Caki2 (cell line): Measurements from ENCODE around the gene GRHL1. TPM values are rescaled to one million over a fixed set of nuclear protein-coding genes. Genes with fewer than 3 reads are reported as not detected.

Experiments used
- DNase-seq: peaks from one replicate; pipeline ENCODE4 v3.0.0-alpha.2; 2015; ENCODE audit warnings: low read depth
- in situ Hi-C: cut with HindIII; loops from 2 replicates; pipeline ENCODE4 v1.10.0; 2016; ENCODE audit warnings: low sequenced_read_pairs, low pct_unique_long_range_greater_than_20kb, mixed read lengths
- total RNA-seq: library from RNA; depleted of rRNA; stranded (reverse); fragments of >200 nt; shearing (Covaris generic); gene quantifications from 2 replicates; pipeline ENCODE4 v1.2.3, GENCODE V29; 2014; ENCODE audit warnings: low replicate concordance

The GRHL1 gene
- total RNA-seq, 1 experiment from 2014 or later, result 9.1 TPM

DNA sequence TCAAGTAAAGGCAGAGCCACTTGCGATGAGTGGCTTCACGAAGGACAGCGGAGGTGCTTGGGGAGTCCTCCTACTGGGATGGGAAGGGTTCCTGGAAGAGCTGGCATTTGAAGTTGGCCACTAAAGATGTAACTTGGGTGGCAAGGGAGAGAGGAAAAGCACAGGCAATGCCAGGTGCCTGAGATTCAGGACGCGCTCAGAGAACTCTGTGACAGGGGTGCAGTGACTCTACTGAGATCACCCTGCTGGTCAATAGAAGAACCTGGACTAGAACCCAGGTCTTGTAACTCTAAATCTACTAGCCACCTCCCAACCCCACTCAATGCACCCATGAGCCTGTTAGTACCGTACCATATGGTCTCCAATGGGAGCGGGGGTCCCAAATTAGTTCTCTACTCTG lies 5.4 kb upstream of the GRHL1 start:
- in situ Hi-C loops, result no loop called here
- no peak for DNase-seq

DNA sequence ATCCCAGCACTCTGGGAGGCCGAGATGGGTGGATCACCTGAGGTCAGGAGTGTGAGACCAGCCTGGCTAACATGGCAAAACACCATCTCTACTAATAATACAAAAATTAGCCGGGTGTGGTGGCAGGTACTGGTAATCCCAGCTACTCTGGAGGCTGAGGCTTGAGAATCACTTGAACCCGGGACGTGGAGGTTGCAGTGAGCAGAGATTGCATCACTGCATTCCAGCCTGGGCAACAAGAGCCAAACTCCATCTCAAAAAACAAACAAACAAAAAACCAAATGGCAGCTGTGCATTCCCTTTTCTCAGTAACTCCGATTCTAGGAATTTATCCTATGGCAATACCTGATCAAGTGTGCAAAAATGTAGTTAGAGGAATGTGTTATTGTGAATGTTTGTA lies 4.7 kb upstream of the GRHL1 start:
- no peak for DNase-seq
- in situ Hi-C loops, result no loop called here

DNA sequence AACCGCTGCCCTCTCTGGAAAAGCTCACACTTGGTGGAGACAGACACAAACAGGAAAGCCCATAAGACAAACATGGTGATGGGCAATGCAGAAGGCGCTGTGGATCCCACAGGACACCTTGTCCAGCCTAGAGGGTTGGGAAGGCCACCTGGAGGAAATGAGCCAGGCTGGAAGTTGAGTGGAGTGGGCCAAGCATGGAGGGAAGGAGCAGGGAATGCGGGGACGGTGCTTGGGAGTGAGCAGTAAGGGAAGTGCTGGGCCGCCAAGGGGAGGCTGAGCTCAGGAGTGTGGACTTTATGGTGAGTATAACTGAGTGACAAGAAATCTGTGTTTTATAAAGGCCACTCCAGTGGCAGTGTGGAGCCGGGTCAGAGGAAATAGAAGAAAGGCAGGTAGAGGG lies 2.8 kb upstream of the GRHL1 start:
- in situ Hi-C loops, result no loop called here
- no peak for DNase-seq

DNA sequence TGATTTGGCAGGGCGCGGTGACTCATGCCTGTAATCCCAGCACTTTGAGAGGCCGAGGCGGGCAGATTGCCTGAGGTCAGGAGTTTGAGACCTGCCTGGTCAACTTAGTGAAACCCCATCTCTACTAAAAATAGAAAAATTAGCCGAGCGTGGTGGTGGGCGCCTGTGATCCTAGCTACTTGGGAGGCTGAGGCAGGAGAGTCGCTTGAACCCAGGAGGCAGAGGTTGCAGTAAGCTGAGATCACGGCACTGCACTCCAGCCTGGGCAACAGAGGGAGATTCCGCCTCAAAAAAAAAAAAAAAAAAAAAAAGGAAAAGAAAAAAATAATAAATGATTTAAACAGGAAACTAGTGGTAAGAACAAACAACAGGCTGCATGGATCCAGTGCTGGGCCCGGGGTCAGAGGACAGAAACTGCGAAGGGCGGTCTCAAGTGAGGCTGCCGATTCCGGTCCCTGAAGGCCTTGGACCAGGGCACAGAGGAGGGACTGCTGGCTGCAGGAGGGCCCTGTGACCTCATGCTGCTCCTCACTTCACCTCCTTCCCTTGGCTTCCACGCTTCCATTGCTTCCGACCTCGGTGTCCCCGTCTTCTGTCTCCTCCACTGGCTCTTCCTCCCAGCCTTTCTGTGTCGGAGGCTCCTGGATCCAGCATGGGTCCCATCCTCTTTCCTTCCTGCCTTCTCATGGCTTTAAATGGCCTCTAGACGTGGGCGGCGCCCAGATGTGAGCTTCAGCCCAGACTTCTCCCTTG lies 2.1 kb upstream of the GRHL1 start:
- no peak for DNase-seq

DNA sequence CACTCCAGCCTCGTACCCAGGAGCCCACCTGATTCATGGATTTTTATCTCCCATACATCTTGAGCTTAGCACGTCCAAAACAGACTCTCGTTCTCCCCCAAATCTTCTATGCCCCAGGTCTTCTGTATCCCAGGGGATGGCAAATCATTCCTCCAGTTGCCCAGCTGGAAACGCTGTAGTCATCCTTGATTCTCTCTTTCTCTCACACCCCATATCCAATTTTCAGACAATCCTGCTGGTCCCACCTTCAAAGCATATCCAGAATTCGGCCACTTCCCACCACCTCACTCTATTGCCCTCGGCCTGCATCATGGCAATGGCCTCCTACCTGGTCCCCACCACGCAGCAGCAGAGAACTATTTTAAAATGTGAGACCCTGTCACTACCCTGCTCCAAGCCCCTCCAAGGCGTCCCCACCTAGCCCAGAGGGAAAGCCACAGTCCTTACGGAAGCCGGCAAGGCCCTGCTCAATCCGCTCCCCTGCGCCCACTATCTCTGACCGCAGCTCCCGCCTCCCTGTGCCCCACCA lies 1.4 kb upstream of the GRHL1 start:
- DNase-seq, result no peak
- in situ Hi-C loops, result loop anchor here (25.0 kb wide), 1 partner anchor 138 kb away; no protein-coding TSS in a partner anchor

More for the DNA sequence above, 2.1 kb upstream of the GRHL1 start:
- in situ Hi-C loops, result no loop called here

DNA sequence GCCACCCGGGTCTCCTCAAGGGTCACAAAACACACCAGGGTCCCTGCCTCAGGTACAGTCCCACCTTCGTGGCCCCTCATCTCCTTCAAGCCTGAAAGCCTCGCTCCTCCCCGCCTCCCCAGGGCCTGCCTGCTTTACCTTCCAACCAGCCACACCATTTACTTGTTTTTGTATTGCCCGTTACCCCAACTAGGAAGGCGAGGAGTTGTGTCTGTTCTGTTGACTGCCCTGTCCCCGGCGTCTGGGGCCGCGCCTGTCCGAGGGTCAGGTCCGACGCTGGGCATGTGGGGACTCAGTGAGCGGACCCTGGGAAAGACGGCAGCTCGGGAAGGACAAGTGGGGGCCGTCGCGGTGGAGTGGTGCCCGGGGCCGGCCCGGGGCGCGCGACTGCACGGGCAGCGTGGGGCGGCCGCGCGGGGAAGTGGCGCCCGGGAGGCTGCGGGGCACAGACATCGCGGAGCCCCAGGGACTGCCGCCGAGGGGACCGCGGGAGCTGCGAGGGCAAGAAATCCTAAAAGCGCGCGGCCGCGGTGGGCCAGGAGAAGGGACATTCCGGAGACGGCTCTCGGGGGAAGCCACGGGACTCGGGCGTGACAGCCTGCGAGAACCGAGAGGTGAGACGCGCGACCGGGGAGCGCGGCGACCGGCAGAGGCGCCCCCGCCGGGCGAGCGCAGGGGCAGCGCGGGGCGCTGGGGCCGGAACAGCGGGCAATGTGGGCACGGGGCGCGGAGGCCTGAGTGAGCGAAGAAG lies 797 bp upstream of the GRHL1 start:
- in situ Hi-C loops, result loop anchor here (25.0 kb wide), 1 partner anchor 138 kb away; no protein-coding TSS in a partner anchor
- DNase-seq, result peak; percentile 33

DNA sequence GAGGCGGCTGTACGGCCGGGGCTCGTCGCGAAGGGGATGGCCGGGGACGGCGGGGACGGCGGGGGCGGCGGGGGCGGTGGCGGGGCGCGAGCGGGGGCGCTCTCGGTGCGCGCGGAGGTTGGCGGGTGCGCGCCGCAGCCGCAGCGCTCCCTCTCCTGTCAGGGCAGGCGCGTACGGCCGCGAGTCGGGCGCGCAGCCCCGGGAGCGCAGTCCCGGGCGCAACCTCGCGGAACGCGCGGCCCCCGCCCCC lies 296 bp upstream of the GRHL1 start:
- in situ Hi-C loops, result loop anchor here (25.0 kb wide), 1 partner anchor 139 kb away; no protein-coding TSS in a partner anchor
- DNase-seq, result no peak

DNA sequence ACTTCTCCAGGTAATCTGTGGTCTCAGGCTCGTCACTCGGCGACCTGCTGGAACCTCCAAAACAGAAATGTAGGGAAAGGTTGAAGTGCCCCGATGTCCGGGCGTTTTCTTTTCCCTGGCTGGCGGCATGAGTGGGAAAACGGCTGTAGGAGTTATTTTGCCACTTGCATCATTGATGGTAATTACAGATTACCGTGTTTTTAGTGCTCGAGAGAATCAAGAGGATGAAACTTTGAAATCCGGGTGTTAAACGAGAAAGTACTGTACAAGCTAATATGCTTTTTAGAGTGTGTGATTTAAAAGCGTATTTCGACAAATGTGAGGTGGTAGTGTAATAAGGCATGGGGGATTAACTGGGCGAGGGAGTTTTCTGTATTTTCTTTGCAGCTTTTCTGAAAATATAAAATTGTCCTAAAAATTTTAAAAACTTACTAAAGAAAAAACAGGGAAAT lies 819 bp downstream of the GRHL1 start:
- in situ Hi-C loops, result loop anchor here (25.0 kb wide), 1 partner anchor 140 kb away; no protein-coding TSS in a partner anchor
- no peak for DNase-seq

DNA sequence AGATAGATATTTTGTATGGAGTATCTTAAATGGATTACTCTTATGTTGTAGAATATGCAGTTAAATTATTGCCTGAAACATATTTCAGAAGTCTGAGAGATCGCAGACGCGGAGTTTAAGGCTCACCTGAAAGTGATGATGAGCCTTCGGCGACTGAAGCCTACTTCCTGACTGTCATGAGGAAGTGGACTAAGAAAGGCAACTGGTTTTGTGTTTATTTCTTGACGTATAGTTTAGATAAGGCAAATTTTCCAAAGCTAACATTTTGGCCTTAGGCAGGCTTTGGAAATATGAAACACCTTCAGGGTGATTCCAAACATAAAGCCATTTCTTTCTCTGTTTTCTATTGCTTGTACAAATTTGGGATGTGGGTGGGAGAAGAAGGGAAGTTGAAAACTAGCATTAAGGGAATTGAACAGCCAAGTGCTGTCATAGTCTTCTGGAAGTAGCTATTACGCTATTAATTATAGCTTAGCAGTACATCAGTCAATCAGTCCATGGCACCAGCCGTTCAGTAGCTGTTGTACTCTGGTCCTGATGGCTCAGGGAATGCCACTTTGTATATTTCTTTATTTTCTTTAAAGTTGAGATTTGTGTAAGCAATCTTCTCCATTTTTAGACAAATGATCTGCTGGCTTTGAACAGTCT lies 1.5 kb downstream of the GRHL1 start:
- no peak for DNase-seq
- in situ Hi-C loops, result loop anchor here (25.0 kb wide), 1 partner anchor 141 kb away; no protein-coding TSS in a partner anchor

DNA sequence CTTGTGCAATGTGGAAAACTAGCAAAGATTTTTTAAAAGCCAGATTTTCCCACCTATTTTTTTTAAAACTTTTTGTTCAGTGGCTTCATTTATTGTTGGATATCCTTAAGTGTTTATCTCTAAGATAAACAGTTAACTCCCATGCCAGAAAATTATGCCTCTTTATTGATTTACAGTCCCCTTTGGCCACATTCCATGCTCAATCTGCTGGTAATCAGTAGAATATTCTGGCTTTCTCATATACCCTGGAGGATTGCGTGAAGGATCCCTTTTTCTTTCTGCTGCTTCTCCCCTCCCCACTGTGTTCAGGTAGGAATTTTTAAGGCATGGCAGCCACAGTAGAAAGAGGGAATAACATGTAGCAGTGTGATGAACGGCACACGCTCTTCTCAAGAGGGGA lies 2.6 kb downstream of the GRHL1 start:
- in situ Hi-C loops, result loop anchor here (25.0 kb wide), 1 partner anchor 142 kb away; no protein-coding TSS in a partner anchor
- no peak for DNase-seq

DNA sequence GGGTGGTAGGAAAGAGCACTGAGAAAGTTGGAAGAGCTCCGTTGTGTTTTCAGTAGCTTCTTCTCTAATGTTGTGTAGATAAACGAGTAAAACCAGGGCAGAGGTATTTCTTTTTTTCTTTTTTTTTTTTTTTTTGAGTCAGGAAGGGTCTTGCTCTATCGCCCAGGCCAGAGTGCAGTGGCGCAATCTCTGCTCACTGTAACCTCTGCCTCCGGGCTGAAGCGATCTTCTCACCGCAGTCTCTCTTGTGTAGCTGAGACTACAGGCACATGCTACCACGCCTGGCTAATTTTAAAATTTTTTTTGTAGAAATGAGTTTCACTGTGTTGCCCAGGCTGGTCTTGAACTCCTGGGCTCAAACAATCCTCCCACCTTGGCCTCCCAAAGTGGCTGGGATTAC lies 6.6 kb downstream of the GRHL1 start:
- DNase-seq, result no peak
- in situ Hi-C loops, result loop anchor here (25.0 kb wide), 1 partner anchor 146 kb away; no protein-coding TSS in a partner anchor

DNA sequence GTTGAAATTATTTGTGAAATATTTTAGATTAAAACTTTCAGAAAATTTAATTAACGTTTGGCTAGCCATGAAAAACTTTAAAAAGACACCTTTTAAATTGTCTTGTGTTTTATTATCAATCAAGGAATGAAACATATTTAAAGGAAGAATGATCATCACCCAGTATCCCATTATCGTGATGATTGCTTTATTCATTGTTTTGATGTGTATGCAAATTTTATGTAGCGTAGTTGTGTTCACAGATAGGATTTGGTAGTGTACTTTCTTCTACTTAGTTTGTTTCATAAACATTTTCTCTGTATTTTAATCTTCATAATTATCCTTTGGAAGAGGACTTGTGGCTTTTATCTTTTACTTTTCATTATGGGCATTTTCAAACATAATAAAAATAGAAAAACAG lies 7.8 kb downstream of the GRHL1 start:
- no peak for DNase-seq
- in situ Hi-C loops, result loop anchor here (25.0 kb wide), 1 partner anchor 147 kb away; no protein-coding TSS in a partner anchor

DNA sequence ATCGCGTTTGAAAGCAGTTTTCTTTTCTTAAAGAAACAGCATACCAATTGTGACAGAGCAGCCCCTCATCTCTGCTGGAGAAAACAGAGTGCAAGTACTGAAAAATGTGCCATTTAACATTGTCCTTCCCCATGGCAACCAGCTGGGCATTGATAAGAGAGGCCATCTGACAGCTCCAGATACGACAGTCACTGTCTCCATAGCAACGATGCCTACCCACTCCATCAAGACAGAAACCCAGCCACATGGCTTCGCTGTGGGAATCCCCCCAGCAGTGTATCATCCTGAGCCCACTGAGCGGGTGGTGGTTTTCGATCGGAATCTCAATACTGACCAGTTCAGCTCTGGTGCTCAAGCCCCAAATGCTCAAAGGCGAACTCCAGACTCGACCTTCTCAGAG lies 9.5 kb downstream of the GRHL1 start:
- in situ Hi-C loops, result loop anchor here (25.0 kb wide), 1 partner anchor 149 kb away; no protein-coding TSS in a partner anchor
- no peak for DNase-seq

DNA sequence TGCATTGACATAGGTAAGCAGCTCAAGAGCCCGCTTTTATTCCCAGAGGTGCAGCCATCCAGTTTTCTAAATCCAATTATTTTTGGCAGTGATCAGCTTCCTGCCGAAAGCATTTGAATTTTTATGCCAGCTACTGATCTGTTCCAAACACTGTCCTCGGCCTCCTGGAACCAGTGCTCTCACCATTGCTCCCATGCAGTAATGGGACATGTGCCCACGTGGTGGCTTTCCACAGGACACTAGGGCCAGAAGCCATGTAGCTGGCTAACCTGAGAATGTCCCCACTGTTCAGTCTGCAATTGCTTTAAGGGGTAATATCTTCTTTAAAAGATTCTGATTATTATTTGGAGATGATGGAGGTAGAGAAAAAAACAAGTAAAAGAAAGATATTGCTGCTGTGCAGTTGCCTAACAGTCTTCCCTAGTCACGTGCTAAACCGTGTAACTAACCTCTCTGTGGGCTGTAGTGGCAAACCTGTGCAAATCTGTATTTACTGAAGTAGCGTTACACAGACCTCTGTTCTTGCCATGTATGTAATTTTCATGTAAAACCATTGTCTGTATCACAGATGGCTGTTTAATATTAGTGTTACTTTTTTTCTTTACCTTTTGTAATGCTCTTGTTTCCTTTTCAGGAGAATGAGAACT lies 13.0 kb downstream of the GRHL1 start:
- in situ Hi-C loops, result loop anchor here (25.0 kb wide), 1 partner anchor 152 kb away; no protein-coding TSS in a partner anchor
- DNase-seq, result no peak

DNA sequence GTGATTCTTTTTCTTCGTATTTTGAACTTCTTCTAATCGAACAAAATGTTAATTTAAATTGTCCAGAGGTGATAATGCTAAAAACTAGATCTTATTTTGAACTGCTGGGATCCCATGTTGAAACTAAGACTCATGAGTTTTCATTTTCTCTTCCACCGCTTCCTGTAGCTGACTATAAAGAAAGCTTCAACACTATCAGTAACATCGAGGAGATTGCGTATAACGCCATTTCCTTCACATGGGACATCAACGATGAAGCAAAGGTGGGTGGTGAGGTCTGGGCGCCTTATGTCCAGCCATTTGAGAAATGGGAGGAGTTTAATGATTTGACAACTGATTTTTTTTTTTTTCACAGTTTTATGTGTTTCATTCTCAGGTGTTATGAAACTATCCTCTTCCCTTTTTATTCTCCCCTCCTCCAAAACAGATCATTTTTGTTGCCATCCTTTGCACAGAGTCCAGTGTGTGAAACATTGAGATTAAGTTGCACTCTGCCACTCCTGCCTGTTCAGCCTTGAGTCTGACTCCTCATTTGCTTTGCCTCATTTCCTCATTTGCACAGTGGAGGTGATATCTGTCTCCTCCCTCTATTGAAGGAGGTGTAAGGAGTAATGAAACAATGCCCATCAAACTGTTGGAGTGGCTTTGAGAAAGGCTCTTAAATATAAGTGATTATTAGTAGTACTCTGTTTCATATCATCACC lies 13.8 kb downstream of the GRHL1 start:
- DNase-seq, result no peak
- in situ Hi-C loops, result loop anchor here (25.0 kb wide), 1 partner anchor 153 kb away; no protein-coding TSS in a partner anchor

DNA sequence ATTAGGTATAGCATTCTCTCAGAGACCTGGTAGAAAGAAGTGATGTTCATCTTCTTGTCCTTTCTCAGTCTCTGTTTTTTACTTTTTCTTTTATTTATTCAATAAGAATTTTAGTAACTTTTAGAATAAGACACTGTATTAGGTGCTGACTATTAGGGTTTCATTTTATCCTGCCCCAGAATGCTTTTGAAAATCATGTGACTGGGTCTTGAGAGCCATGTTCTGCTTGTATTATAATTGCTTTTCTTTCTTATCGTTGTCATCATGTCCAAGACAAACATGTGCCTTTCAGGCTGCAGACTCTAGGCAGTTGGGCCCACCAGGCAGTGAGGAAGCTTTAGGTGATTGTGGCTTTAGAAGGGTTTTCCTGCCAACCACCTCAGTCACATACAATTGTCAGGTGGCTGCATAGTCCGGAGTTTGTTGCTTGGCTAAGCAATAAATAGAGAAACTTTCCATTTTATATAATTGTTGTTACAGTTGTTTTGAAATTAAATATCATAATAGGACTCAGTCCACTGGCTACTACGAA lies 15.1 kb downstream of the GRHL1 start:
- in situ Hi-C loops, result loop anchor here (25.0 kb wide), 1 partner anchor 154 kb away; no protein-coding TSS in a partner anchor
- DNase-seq, result no peak
